Upper lobe of left lung (tissue), 6 donors: Measurements from ENCODE around the gene HLA-DPB1. TPM values are rescaled to one million over a fixed set of nuclear protein-coding genes. Genes with fewer than 3 reads are reported as not detected.
A peak's percentile ranks its signal among the peaks of the same experiment; 100 is the strongest.

Source experiments
- ATAC-seq, 2 donors: fragments of 200-7000 bp; cut with Tn5 transposase; one replicate each; pipeline ENCODE4 v1.9.1; 2022; ENCODE audit warnings: mild to moderate bottlenecking in 2 of 2, moderate library complexity in 2 of 2; ENCODE audit not compliant: low FRiP score in 2 of 2
- DNase-seq, 2 donors: peaks; one replicate each; pipeline ENCODE4 v3.0.0-alpha.2; 2019 to 2020
- H3K27ac ChIP-seq, 4 donors: fragments of 200-600 bp; sonication (generic); one replicate each; pipeline ENCODE4 v1.5.1; 2016 to 2019
- H3K27me3 ChIP-seq, 4 donors: fragments of 200-600 bp; sonication (generic); one replicate each; pipeline ENCODE4 v1.5.1; 2017 to 2019
- H3K36me3 ChIP-seq, 4 donors: fragments of 200-600 bp; sonication (generic); one replicate each; pipeline ENCODE4 v1.5.1; 2016 to 2019
- H3K4me1 ChIP-seq, 4 donors: fragments of 200-600 bp; sonication (generic); one replicate each; pipeline ENCODE4 v1.5.1; 2018 to 2019
- H3K4me3 ChIP-seq, 4 donors: fragments of 200-600 bp; sonication (generic); one replicate each; pipeline ENCODE4 v1.5.1; 2017 to 2019; ENCODE audit warnings: mild to moderate bottlenecking in 2 of 4, moderate library complexity in 1 of 4
- H3K9me3 ChIP-seq, 4 donors: fragments of 200-600 bp; sonication (generic); one replicate each; pipeline ENCODE4 v1.5.1; 2018 to 2019
- EP300 ChIP-seq, 4 donors: sonication (generic); formaldehyde crosslinking; IDR thresholded peaks; one replicate each; pipeline ENCODE4 v1.5.1; 2017; ENCODE audit warnings: antibody characterized with exemption in 4 of 4, control low read depth in 2 of 4
- POLR2A ChIP-seq, 4 donors: fragments of 450-650 bp; IDR thresholded peaks; one replicate each; pipeline ENCODE4 v1.5.1; 2016 to 2017; ENCODE audit warnings: antibody characterized with exemption in 4 of 4, mild to moderate bottlenecking in 2 of 4
- POLR2AphosphoS5 ChIP-seq, 2 donors: sonication (generic); formaldehyde crosslinking; IDR thresholded peaks; one replicate each; pipeline ENCODE4 v1.5.1; 2017; ENCODE audit warnings: antibody characterized with exemption in 2 of 2
- WGBS, 2 donors: methylation state at CpG; one replicate each; pipeline ENCODE4 v1.1.5; 2017 to 2018; 5-methylcytosine and 5-hydroxymethylcytosine counted together
- total RNA-seq, 6 donors: library from RNA; depleted of rRNA in 4 of 6; stranded (reverse); fragments of >200 nt in 4 of 6; gene quantifications; one replicate each; pipeline versions ENCODE4 v1.1.0 to v1.2.1, GENCODE V29; 2016 to 2021
- TF ChIP-seq, protein P1 (sequence below), 6 experiments: fragments of 450-650 bp in 4 of 6; fragments of 200-600 bp in 2 of 6; sonication (generic) in 2 of 6; IDR thresholded peaks; one replicate each; pipeline ENCODE4 v1.5.1; 2016 to 2019; ENCODE audit warnings: antibody characterized with exemption in 6 of 6
- donor health status: DM: no; HTN: no; CAD: no; lungs with moderate emphysema.
- donor health status: DM: no; HTN: yes; CAD: no; lungs with severe emphysema.

HLA-DPB1 gene
- total RNA-seq, 6 donors from 2014 or later, result 194 to 697 (median 373) TPM

DNA sequence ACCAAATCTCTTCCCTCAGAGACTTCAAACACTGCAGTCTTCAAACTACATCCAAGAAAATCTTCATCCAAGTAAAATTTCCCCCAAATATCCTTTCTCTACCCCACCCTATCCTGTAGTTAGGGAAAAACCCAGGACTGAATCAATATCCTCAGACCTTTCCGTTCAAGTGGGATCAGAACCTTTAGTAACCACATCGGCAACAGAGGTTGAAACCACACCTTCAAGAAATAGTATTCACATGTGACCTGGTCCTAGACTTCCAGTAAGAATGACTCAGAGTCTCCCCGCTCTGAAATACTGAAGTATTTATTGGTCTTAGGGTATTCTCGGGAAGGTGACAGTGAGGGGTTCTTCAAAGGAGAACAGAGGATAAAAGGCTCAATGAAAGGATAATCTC is 11.1 kb upstream of the HLA-DPB1 start:
- peaks cover 0 to 43% (median 16%) of the 10 kb centered on the region in 4 donors for H3K36me3 ChIP-seq
- H3K27ac ChIP-seq, result no peak overlapping the region
- no peaks in the 10 kb centered on the region for H3K9me3 ChIP-seq
- ATAC-seq (no peak), DNase-seq (no peak)
- TF ChIP-seq POLR2A (IDR thresholded peaks at IDR 0.05) (no peak), EP300 (IDR thresholded peaks at IDR 0.05) (no peak), POLR2AphosphoS5 (IDR thresholded peaks at IDR 0.05) (no peak)
- H3K27me3 ChIP-seq, result no peaks in the 10 kb centered on the region
- WGBS, 2 donors, result 0 to 86% methylated on average over 4 of the region's 4 CpGs
- no peak overlapping the region for H3K4me3 ChIP-seq
- H3K4me1 ChIP-seq, result peaks cover 0 to 2% (median 0%) of the 10 kb centered on the region in 4 donors

DNA sequence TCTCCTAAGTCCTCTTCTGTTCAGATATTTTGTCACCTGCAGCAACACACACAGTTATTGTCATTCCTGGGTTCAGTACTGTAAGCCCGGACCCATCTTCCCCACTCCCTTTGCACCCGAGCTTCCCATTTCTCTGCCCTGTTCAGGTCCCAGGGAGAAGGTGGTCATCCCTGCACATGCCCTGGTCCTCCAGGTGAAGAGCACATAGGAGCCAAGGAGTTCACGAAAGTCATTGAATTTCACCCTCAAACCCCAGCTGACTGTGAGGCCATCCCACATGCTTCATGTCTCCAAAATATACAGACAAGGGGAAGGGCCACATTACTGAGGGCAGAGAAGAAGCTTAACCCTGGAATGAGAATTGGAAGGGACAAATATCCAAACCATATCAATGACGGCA is 10.5 kb upstream of the HLA-DPB1 start:
- Histone ChIP-seq H3K4me1 (peaks cover 0 to 7% (median 2%) of the 10 kb centered on the region in 4 donors), H3K27me3 (no peaks in the 10 kb centered on the region), H3K4me3 (no peak overlapping the region), H3K9me3 (no peaks in the 10 kb centered on the region), H3K27ac (no peak overlapping the region), H3K36me3 (peaks cover 0 to 43% (median 16%) of the 10 kb centered on the region in 4 donors)
- 46 to 97% methylated on average over 4 of the region's 4 CpGs for WGBS, 2 donors
- TF ChIP-seq, protein P1, sequence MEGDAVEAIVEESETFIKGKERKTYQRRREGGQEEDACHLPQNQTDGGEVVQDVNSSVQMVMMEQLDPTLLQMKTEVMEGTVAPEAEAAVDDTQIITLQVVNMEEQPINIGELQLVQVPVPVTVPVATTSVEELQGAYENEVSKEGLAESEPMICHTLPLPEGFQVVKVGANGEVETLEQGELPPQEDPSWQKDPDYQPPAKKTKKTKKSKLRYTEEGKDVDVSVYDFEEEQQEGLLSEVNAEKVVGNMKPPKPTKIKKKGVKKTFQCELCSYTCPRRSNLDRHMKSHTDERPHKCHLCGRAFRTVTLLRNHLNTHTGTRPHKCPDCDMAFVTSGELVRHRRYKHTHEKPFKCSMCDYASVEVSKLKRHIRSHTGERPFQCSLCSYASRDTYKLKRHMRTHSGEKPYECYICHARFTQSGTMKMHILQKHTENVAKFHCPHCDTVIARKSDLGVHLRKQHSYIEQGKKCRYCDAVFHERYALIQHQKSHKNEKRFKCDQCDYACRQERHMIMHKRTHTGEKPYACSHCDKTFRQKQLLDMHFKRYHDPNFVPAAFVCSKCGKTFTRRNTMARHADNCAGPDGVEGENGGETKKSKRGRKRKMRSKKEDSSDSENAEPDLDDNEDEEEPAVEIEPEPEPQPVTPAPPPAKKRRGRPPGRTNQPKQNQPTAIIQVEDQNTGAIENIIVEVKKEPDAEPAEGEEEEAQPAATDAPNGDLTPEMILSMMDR (IDR thresholded peaks at IDR 0.05), result no peak
- TF ChIP-seq EP300 (IDR thresholded peaks at IDR 0.05) (no peak), POLR2AphosphoS5 (IDR thresholded peaks at IDR 0.05) (no peak), POLR2A (IDR thresholded peaks at IDR 0.05) (no peak)
- DNase-seq, result no peak
- no peak for ATAC-seq

DNA sequence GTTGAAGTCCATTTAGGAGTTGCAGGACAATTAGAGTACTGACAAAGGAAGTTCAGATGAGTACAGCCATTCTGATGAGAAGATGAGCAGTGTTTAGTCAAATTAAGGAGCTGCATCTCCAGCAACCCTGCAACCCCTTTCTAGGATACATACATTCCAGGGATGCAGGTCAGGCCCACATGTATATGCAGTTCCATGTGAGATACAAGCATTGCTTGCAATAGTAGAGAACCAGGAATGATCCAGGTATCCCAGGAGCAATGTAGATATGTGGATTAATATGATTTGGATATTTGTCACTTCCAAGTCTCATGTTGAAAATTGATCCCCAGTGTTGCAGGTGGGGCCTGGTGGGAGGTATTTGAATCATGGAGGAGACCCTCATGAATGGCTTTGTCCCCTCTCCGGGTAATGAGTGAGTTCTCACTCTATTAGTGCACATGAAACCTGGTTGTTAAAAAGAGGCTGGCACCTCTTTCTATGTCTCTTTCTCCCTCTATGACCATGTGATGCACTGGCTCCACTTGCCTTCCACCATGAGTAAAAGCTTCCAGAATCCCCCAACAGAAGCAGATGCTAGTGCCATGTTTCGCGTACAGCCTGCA is 8.8 kb upstream of the HLA-DPB1 start:
- Histone ChIP-seq H3K27ac (no peak overlapping the region), H3K4me3 (no peak overlapping the region), H3K9me3 (no peaks in the 10 kb centered on the region), H3K36me3 (peaks cover 0 to 43% (median 16%) of the 10 kb centered on the region in 4 donors), H3K4me1 (peaks cover under 1 to 12% (median 7%) of the 10 kb centered on the region in 4 donors), H3K27me3 (no peaks in the 10 kb centered on the region)
- WGBS, 2 donors, result 0 to 97% methylated on average over 3 of the region's 3 CpGs
- TF ChIP-seq EP300 (IDR thresholded peaks at IDR 0.05), result no peak
- TF ChIP-seq POLR2A (IDR thresholded peaks at IDR 0.05), result no peak
- TF ChIP-seq POLR2AphosphoS5 (IDR thresholded peaks at IDR 0.05), result no peak
- TF ChIP-seq, protein P1 (IDR thresholded peaks at IDR 0.05), result no peak
- ATAC-seq (no peak), DNase-seq (no peak)

DNA sequence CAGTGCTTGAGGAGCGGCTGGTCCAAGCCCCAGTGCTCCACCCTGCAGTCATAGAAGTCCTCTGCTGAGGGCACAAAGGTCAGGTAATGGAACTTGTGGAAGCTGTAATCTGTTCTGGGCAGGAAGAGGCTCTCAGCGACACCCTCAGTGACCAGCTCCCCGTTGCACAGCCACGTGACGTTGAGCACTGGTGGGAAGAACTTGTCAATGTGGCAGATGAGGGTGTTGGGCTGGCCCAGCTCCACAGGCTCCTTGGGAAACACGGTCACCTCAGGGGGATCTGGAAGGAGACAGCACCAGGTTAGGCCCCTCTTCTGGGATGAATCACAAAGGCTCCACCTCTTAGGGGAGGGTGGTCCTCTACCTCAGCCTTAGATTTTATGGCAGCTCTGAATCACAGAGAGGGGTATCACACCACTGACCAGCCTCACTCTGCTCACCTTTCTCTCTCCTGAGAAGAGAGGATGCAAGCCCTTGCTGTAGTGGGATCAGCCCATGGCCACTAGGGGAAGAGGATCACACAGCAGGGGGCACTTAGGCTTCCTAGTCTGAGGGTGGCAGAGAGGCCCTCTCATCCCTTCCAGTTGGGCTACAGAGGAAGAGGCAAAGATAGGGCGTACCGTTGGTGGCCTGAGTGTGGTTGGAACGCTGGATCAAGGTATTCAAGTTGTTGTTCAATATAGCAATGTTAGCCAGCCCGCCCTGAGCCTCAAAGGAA is 6.6 kb upstream of the HLA-DPB1 start:
- 44 to 91% methylated on average over 9 to 10 of the region's 10 CpGs for WGBS, 2 donors

DNA sequence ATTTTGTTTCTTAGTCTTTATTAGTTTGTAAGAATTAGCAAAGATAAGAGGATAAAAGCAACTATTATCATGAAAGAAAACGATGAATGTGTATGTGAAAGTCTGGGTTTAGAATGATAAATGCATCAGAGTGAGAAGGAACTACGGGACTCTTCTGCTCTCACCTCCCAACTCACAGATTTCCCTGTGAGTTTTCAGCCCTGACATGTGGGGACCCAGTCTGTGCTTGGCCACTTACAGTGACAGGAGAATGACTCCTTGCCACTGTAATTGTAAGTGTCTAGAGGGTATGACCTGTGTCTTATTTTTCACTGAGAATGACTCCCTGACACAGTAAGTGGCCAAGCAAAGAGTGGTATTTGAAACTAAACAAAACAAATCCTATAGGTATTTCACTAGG is 4.9 kb upstream of the HLA-DPB1 start:
- Histone ChIP-seq H3K27me3 (no peaks in the 10 kb centered on the region), H3K4me3 (peak overlapping the region in 1 of 4 donors; percentile 49), H3K27ac (no peak overlapping the region), H3K36me3 (peaks cover 0 to 35% (median 16%) of the 10 kb centered on the region in 4 donors), H3K4me1 (peaks cover 12 to 25% (median 17%) of the 10 kb centered on the region in 4 donors), H3K9me3 (no peaks in the 10 kb centered on the region)
- WGBS, 2 donors, result 0 to 55% methylated on average over 2 of the region's 2 CpGs
- no peak for ATAC-seq
- DNase-seq, result no peak
- TF ChIP-seq POLR2AphosphoS5 (IDR thresholded peaks at IDR 0.05), result no peak
- TF ChIP-seq, protein P1 (IDR thresholded peaks at IDR 0.05), result no peak
- no peak for TF ChIP-seq EP300 (IDR thresholded peaks at IDR 0.05)
- TF ChIP-seq POLR2A (IDR thresholded peaks at IDR 0.05), result no peak

More for the DNA sequence above, 6.6 kb upstream of the HLA-DPB1 start:
- peaks cover 0 to 43% (median 16%) of the 10 kb centered on the region in 4 donors for H3K36me3 ChIP-seq
- H3K27ac ChIP-seq, result peak overlapping the region in 1 of 4 donors; percentile 18
- H3K27me3 ChIP-seq, result no peaks in the 10 kb centered on the region
- TF ChIP-seq POLR2A (IDR thresholded peaks at IDR 0.05), result no peak
- TF ChIP-seq POLR2AphosphoS5 (IDR thresholded peaks at IDR 0.05), result no peak
- TF ChIP-seq, protein P1 (IDR thresholded peaks at IDR 0.05), result no peak
- TF ChIP-seq EP300 (IDR thresholded peaks at IDR 0.05), result no peak
- no peaks in the 10 kb centered on the region for H3K9me3 ChIP-seq
- ATAC-seq (no peak), DNase-seq (no peak)
- H3K4me1 ChIP-seq, result peaks cover 12 to 19% (median 13%) of the 10 kb centered on the region in 4 donors
- H3K4me3 ChIP-seq, result no peak overlapping the region
